ENCODE data around the gene GNG12. TPM values are rescaled to one million over a fixed set of nuclear protein-coding genes. Genes with fewer than 3 reads are reported as not detected.
A peak's percentile ranks its signal among the peaks of the same experiment; 100 is the strongest.

GNG12 gene
- total RNA-seq, 1 experiment from 2014 or later: 14.3 TPM

DNA sequence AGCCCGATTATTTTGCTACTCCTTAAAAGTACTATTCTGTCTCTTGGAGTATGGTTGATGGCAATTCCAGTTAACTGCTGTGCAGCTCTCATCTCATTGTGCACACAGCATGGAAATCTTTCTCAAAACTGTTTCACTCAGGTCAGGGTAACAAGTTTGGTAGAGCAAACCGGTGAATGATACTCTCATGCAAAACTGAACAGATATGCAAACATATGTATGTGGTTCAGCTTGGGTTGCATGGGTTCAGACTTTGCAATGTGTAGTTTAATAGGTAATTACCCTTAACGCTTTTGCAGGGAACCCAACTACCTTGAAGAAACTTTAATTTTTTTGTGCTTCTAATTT, 146.1 kb downstream of the GNG12 start:
- DNase-seq: no peak
- Histone ChIP-seq H3K4me1 (ENCODE audit: insufficient read depth, low read length) (peaks cover 6% of the 10 kb centered on the region; the same call in 1 of the 2 replicates), H3K79me1 (ENCODE audit: insufficient read depth, low read depth, low read length, poor library complexity, severe bottlenecking) (no peaks in the 10 kb centered on the region), H3K23ac (ENCODE audit: insufficient read length, low read depth, low read length) (no peak overlapping the region), H3T11ph (ENCODE audit: low read length) (no peak overlapping the region), H3K79me2 (ENCODE audit: insufficient read depth, low read length) (no peaks in the 10 kb centered on the region), H3K4me2 (ENCODE audit: insufficient read depth, insufficient read length, low read length) (peak overlapping the region; percentile 87), H2AFZ (ENCODE audit: low read length) (no peak overlapping the region), H4K5ac (ENCODE audit: insufficient read length, low read depth, low read length) (no peak overlapping the region), H2BK12ac (ENCODE audit: insufficient read length, low read depth, low read length) (no peak overlapping the region), H3K9me3 (ENCODE audit: control insufficient read depth, low read depth, low read length) (no peaks in the 10 kb centered on the region), H3K27ac (ENCODE audit: insufficient read length, low read depth, low read length) (no peak overlapping the region), H3K18ac (ENCODE audit: insufficient read length, low read depth, low read length) (no peak overlapping the region), H3K9ac (ENCODE audit: extremely low read depth, insufficient read length, low read length) (no peak overlapping the region), H2BK5ac (ENCODE audit: insufficient read length, low read length) (no peak overlapping the region), H4K8ac (replicated peaks; ENCODE audit: insufficient read length, low read depth, low read length) (no peak overlapping the region), H2BK15ac (ENCODE audit: low read depth, low read length) (no peak overlapping the region), H3K4ac (ENCODE audit: low read depth, low read length) (no peak overlapping the region), H4K20me1 (ENCODE audit: control insufficient read depth, insufficient read depth, insufficient read length) (no peaks in the 10 kb centered on the region), H3K23me2 (ENCODE audit: insufficient read length, low read depth, low read length, poor library complexity, severe bottlenecking) (peaks cover 5% of the 10 kb centered on the region), H3K27me3 (ENCODE audit: insufficient read depth, low read length) (no peaks in the 10 kb centered on the region), H2BK20ac (ENCODE audit: low read depth, low read length, poor library complexity, severe bottlenecking) (no peak overlapping the region), H3K56ac (ENCODE audit: insufficient read length, low read depth, low read length) (no peak overlapping the region), H4K91ac (ENCODE audit: insufficient read length, low read depth, low read length) (no peak overlapping the region), H2AK5ac (ENCODE audit: insufficient read length, low read length) (no peak overlapping the region), H2BK120ac (ENCODE audit: low read depth, low read length, poor library complexity, severe bottlenecking) (no peak overlapping the region), H3K14ac (ENCODE audit: insufficient read depth, low read length) (no peak overlapping the region)
- H3K36me3 Mint-ChIP-seq (ENCODE audit: insufficient read depth in 1 of 3, low read depth in 3 of 3): peaks cover 3 to 18% (median 11%) of the 10 kb centered on the region in 3 experiments
- WGBS (ENCODE audit: extremely low coverage, insufficient read length, low lambda C conversion rate): no CpG with 5 or more reads among the region's 3 CpGs
- TF ChIP-seq, protein P1, sequence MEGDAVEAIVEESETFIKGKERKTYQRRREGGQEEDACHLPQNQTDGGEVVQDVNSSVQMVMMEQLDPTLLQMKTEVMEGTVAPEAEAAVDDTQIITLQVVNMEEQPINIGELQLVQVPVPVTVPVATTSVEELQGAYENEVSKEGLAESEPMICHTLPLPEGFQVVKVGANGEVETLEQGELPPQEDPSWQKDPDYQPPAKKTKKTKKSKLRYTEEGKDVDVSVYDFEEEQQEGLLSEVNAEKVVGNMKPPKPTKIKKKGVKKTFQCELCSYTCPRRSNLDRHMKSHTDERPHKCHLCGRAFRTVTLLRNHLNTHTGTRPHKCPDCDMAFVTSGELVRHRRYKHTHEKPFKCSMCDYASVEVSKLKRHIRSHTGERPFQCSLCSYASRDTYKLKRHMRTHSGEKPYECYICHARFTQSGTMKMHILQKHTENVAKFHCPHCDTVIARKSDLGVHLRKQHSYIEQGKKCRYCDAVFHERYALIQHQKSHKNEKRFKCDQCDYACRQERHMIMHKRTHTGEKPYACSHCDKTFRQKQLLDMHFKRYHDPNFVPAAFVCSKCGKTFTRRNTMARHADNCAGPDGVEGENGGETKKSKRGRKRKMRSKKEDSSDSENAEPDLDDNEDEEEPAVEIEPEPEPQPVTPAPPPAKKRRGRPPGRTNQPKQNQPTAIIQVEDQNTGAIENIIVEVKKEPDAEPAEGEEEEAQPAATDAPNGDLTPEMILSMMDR (conservative IDR thresholded peaks at IDR 0.05): no peak
- H3K27me3 Mint-ChIP-seq (ENCODE audit: low read depth): no peaks in the 10 kb centered on the region
- H3K27ac Mint-ChIP-seq: peak overlapping the region in 2 of 3 experiments; percentile 7 to 81; a peak in 2 of 7 replicates
- peaks cover 26 to 30% of the 10 kb centered on the region in 2 experiments for H3K4me1 Mint-ChIP-seq
- H3K9me3 Mint-ChIP-seq: no peaks in the 10 kb centered on the region; a peak in 1 of 5 replicates
- H3K4me3 Mint-ChIP-seq: peak overlapping the region; percentile 89 to 92

All from H9 (cell line).